HG03196 (cell line): ENCODE data around the gene MRPS23.

ENCODE experiments used
- ATAC-seq: cut with Tn5 transposase; IDR thresholded peaks from one replicate; pipeline ENCODE4 v1.9.1; 2021; ENCODE audit not compliant: unreplicated experiment

MRPS23 gene

DNA sequence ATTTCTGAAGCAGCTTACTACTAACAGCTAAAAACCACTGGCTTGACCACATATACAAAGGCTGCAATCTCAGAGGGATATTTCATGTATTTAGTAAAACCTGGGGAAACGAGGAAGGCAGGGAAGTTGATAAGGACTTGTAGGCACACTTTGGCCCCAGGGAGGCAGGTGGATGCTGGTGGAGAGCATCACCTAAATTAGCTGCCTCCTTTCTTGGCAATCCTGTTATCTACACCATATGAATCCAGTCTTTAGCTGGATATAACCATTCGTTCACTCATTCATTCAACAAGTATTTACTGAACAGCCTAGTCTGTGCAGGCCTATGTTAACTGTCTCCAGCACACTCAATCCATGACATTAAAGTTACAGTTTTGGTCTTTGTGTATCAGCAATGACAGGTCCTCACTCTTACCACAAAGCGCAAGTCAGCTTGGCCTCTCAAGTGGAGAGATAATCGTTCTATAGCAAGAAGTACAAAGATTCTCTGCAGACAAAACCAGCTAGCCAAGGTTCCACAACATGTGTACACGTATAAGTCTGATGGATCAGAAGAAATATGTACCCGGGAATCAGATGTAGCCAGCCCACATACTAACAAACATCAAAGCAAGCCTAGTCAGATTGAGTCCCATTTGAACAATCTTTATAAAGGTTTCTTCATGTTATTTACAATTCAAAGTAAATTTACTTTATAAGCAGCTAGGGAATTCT, 10.8 kb downstream of the MRPS23 start:
- no peak for ATAC-seq

DNA sequence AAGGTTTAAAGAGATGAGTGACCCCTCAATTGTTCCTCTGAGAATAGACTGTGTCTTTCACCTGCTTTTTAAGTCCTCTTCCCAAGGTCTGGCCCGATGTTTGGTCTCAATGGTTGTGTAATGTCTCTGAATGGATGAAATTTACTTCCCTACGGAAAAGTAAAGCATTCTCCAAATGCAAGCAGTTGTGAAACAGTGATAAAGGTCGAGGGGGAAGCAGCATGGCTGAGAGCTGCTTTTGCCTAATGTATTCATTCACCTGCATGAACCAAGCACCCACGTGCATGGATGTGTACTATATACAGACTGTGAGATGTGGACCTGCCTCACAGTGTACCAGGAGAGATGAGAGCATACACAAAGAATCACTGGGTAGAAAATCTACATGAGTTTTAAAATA, 11.4 kb downstream of the MRPS23 start:
- no peak for ATAC-seq

DNA sequence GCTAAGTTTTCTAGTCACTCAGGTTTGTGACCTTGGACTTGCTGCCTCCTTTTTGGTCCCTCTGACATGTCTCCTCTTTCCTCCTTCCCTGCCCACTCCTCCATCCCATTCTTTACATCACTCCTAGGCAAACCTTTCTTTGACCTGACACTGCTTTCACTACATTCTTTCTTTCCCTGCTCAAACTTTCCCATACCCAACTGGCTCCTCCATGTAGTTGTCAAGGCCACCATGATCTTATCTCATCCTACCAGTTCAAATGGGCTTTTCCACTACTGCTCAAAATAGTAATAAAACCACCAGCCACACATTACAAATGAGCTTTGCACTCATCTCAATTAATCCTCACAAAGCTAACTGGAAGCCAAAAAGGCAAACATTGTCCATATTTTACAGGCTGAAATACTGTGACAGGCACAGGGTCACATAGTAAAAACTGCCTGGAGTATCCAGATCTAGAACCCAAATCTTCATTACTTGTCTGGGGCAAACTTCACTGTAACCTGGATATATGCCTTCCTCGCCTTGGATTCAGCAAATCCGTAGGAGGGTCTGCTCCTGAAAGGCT, 14.4 kb downstream of the MRPS23 start:
- no peak for ATAC-seq

DNA sequence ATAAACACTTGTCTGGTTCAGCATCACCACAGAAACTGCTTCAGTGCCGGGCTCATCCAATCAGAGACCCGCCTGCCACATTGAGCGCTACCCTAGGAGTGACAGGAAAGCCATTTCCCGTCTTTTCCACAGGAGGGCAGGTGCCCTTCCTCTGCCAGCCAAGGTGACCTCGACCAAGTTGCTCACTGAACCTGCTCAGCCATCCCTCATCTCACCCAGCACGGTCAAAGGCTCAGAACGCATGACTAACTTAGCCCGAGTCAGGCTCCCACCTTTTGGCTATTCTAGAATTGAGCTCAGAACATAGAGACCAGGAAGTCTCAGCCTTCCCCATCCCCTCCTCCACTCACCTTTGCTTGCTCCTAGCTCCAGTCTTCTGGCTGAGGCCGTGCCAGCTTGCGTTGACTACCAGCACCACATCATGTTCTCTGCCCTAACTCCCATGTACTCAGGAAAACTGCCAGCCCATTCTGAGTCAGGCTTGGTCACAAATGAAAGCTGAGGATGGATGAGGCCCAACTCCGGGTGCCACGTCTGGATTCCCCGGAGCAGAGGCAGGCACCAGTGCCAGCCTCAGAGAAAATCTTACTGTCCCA, 15.6 kb downstream of the MRPS23 start:
- ATAC-seq: no peak

DNA sequence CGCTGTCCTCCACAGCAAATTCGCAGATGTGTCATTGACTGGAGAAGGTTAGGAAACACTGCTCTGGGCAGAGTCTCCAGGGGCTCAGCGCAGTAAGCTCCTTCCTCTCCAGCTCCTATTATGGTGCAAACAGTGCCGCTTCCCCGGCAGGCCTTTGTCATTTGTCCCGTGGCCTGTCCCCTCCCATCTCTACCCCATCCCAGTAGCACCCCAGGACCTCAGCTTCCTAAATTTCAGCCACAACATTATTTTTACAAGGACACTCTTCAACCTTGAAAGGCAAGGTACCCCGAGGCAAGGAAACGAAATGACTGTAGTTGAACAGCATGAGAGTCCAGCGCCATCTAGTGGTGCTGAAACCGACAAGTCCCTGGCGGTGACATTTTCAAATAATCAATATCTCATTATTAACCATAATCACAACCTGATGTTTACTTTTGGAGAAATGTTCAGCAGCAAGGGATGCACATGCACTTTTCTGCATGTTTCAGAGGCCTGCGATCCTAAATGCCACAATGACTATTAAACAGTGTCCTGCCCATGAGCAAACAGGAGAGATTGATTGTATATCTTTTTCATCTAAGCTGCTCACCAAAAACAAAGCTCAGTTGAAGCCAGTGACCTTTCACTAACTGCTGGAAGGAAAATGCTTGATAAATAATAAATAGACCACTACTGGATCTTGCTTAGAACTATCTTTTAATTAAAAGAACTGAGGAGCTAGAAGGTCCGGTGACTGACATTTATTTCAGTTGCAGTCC, 16.5 kb downstream of the MRPS23 start:
- ATAC-seq: no peak

DNA sequence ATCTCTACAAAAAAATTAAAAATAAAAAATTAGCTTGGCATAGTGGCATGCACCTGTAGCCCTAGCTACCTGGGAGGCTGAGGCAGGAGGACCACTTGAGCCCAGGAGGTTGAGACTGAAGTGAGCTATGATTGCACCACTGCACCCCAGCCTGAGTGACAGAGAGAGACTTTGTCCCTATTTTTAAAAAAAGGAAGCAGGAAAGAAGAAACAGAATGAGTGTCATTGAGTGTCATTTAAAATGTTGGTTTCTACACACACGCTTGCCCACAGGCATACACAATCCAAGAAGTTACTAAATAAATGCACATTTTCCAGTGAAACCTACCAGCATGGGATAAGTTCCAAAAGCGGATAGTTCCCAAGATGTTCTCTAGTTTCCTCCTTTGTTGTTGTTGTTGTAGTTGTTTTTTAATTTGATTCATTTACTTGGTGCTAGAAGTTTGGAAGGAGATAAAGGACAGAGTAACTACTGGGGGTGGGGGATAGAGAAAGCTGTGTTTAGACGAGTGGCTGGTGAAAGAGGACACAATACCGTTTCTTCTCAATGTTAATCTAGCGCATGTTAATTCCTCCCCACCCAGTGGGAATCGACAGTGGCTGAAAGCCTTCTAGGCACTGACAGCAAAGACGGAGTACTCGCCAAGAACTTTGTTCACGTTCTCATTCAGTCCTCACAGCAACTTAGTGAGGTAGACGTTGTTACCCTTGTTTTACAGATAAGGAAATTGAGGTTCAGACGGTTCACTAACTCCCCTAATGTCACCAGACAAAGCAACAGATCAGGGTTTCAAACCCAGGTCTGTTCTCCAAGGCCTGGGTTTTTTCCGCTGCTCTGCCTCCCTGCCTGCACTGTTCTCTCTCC, 17.3 kb downstream of the MRPS23 start:
- no peak for ATAC-seq

DNA sequence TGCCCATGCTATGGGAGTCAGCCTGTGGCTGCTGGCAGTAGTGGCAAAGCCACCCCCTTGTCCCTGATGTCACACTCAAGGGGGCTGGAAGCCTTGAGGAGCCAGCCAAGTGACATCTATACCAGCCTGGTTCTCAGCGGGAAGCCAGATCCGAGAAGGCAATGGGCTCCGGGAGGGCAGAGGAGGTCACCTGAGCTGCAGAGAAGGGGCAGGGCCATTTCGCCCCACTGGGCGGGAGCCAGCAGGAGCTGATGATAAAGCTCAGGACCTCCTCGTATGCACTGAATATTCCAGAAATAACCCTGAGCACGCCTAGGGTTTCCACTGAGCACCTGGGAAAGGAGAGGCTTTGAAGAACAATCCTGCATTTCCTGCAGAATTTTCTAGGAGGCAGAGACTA, 19.0 kb downstream of the MRPS23 start:
- ATAC-seq: no peak

DNA sequence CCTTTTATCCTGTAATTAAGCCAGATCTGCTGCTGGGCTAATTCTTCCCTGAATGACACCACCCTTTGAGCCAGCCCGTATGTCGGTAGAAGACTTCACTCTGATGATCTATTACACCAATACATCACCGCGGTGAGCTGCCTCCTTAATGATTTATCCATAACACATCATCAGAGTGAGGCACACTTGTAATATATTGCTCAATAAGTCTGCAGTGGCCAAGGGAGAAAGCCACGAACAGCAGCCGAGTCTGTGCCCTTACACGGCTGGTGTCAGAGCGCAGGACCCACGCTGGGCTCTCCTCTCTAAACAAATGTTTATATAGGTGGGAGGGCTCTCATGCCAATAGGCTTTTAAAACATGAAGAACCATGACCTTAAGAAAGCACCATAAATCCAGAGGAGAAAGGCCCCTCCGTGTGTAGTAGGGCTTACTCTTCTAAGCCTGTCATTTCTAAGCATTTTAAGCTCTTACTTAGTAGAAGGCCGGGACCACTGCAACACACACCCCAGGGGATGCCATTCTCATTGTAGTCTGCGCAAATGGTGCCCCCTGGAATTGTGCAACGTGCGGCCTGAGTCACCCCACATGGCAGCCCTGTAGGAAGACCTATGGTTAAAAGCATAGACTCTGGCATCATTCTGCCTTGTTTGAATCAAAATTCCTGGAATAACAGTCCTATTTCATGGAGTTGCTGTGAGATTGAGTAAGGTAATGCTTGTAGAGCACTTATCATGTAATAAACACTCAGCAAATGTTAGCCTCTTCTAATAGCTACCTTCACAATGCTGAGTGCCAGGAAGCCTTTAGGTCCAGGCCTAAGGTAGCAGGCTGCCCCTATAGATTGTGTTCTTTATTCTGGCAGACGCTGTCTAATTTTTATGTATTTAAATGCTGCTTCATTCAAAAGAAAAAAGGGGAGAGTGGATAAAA, 26.1 kb downstream of the MRPS23 start:
- no peak for ATAC-seq

DNA sequence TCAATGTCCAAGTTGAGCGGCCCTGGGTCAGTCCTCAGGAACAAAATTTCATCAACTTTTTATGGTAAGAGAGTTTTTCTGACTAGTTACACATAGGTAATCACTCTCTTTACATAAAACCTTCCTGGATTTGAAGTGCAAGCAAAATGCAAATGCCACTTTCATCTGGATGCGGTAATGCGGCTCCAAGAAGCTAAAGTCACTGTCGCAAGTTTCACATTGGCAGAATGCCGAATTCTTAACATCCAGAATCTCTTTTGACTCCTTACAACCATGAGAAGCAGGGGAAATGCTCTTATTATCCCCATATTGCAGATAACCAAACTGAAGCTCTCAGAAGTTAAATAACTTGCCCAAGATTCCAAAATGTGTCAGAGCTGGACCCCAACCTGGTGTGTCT, 30.0 kb downstream of the MRPS23 start:
- ATAC-seq: no peak

DNA sequence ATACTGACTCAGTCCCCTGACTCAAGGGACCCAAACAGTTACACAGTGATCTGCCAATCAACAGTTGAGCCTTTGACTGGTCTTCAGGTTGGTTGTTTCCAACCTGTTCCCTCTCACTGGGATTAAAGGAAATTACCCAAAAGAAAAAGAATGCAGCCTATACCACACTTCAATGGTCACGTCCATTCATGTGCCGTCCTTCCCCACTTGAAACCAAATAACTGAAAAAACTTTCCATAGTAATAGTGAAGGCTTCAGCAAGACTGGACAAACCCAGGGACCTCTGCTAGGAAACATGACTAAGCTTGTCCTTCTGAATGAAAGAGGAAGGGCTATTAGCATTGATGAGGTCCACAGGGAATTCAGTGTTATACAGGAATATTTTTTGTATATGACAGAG, 30.6 kb downstream of the MRPS23 start:
- no peak for ATAC-seq

DNA sequence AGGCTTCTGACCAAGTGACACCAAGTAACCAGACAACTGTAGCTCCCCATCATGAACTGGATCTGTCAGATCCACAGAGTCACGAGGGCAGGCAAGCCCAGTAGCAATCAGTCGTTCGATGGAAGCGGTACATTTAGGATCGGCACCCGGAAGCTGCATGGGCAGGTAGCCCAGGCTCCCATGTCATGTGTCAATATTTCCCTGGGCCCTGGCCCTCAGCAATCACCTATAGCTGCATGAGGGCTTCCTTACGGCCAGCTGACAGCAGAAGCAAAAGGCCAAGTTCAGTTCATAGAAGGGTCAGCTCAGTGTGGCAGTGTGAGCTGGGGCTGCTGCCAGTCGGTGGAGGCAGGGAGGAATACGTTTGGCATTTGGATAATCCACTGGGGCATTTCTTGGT, 31.8 kb downstream of the MRPS23 start:
- no peak for ATAC-seq

DNA sequence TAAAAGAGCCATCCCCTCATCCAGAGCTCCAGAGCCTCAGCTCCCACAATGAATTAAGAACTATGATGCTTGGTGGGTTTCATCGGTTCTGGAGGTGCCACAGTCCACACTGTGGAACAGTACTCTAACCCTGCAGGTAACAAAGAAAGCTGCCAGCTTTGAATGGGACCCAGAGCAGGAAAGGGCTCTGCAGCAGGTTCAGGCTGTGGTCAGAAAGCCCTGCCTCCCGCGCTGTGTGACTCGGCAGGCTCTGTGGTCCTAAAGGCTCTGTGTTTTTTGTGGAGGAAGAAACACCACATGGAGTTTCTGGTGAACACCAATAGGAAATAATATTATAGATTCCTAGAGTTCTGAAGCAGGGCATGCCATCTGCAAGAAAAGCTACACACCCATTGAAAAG, 32.5 kb downstream of the MRPS23 start:
- no peak for ATAC-seq

DNA sequence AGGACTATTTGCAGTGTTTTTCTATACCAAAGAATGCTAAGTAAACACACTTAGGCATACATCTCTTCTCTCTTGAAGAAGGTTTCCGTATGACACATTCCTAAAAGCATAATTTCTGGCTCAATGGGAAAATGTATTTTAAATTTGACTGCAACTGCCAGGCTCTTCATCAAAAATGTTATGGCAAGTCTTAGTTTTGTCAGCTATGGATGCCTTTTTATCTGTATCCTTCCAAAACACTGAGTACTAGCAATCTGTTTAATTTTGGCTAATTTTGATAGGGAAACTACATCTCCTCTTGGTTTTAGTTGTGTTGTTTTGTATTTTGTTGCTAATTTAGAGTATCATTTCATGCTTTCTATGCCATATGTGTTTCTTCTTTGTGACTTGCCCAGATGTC, 35.4 kb downstream of the MRPS23 start:
- ATAC-seq: no peak

DNA sequence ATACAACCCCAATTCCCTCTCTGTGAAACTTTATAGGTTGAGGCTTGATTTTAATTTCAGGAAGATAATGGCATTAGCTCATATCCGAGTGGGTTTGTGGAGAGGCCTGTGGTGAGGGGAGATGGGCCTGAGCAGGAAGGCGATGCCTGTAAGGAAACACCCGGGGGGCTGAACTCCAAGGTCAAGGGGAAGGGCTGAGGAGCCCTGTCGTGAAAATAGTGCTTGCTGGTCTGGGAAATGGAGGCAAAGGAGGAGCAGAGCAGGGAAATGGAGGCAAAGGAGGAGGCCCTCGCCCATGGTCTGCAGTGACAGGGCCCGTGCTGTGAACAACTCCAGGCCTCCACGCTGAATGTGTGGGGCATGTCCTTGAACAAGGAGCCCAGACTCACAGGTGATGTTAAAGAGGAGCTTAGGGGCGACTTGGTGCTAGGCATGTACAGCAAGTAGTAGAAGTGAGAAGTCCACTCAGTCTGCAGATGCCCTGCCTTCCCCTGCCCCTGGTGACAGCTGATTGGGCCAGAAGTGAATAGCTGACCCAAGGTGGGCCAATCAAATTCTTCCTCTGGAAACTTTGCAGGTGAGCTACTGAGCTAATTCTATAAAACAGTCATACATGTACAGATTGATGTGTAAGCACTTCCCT, 38.1 kb downstream of the MRPS23 start:
- no peak for ATAC-seq

DNA sequence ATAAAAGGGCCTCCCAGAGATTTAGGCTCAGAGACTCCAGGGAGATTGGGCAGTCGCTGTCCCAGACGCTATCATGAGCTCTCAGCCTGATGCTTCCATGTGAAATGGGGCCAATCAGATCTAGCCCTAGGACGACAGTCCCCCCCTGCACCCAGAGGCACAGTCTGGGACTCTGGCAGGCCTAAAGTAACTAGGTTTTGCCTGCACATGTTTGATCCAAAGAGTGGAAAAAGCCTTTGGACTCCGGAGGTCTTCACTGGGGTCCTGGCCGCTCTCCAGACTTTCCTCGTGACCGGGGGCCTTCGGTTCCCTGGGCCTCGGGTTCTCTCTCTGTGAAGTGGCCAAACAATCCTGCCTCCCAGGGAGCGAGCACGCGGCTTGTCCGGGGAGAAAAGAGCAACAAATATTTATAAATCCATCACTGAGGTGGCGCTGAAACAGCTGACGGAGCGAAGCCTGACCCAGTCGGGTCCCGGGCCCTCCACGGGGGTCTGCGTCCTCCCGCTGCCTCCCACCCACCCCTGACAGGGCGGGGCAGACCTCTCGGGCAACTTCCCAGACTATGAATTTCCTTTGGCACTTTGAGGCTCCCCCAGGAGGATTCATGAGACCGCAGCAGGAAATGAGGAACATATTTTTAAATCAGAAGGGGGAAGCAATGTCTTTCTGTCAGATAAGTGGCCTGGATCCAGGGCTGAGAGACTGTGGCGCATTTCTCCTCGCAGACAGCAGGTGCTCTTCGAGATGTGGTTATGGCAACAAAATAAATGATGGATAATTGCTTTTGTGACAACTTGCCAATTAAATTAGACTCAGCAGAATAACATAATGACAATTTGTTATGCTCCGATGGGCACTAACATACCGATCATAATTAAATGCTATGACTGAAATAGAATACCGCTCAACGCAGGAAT, 38.9 kb downstream of the MRPS23 start:
- no peak for ATAC-seq

DNA sequence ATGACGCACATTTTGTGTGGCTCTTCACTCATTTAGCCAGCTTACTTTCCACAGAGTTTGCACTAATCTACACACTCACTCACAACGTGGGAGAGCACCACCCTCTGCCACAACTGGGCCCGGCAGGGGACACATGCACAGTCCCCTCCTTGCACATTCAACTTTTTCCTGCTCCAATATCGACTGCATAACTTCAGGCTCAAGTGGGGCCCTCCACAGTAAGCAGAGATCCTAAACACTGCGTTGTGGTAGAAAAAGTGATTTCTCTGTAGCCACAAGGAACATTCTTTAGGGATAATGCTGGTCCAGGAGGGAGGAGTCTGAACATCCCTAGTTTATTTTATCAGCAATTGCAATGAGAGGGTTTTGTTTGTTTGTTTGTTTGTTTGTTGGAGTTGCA, 40.0 kb downstream of the MRPS23 start:
- no peak for ATAC-seq

DNA sequence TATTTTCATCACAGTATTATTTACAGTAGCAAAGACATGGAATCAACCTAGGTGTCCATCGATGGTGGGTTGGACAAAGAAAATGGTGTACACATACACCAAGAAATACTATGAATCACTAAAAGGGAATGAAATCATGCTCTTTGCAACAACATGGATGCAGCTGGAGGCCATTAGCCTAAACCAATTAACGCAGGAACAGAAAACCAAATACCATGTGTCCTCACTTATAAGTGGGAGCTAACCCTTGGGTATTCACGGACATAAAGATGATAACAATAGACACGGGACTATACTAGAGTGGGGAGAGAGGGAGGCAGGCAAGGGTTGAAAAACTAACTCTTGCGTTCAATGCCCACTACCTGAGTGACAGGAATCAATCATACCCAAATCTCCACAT, 41.0 kb downstream of the MRPS23 start:
- ATAC-seq: no peak

DNA sequence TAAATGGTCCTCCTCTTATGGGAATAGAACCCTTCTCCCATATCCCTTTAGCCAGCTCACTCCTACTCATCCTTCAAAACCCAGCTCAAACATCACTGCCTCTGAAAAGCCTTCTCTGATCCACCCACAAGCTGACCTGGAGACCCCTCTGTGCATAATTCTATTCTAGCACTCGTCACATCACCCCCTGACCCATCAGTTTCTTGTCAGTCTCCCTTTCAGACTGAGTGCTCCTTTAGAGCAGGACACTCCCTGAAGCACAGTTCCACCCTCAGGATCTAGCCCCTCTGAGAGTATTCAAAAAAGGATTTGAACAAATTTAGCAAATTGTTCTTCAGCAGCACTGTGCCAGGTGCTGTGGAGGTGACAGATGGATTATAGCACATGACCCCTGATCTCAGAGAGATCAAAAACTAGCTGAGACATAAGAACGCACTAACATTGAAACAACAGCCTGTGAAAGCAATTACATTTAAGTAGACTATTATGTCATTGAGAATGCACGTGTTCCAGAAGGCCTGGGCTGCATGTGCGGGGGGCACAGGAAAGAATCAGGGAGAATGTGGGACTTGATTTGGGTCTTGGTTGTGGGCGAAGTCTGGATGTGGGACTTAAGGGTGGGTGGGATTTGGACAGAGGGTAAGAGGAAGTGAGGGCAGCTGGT, 43.5 kb downstream of the MRPS23 start:
- no peak for ATAC-seq
